Right lobe of liver (tissue), 4 donors: Measurements from ENCODE around the gene MFSD12.

Source experiments
- CTCF ChIP-seq, 4 donors: fragments of 200-600 bp in 3 of 4; fragments of 450-650 bp in 1 of 4; IDR thresholded peaks; one replicate each; pipeline versions ENCODE4 v1.5.1 to v1.8.0; 2016 to 2022; ENCODE audit warnings: antibody characterized with exemption in 4 of 4, mild to moderate bottlenecking in 2 of 4
- POLR2A ChIP-seq: fragments of 450-650 bp; IDR thresholded peaks from one replicate; pipeline ENCODE4 v1.6.1; 2017; ENCODE audit warnings: antibody characterized with exemption, mild to moderate bottlenecking
- donor health status: DM: no; HTN: no; CAD: no.
- donor health status: DM: no; HTN: no; CAD: no.
- donor health status: DM: no; HTN: yes; CAD: no.

GRCh38 chr19:3557461-3558248 is at the start of gene MFSD12:
- TF ChIP-seq CTCF (IDR thresholded peaks at IDR 0.05) (peak in 1 of 4 donors; percentile 1), POLR2A (peak; percentile 98)
